Liver (tissue), 9 donors: ENCODE measurements around the gene PATZ1. TPM values are rescaled to one million over a fixed set of nuclear protein-coding genes. Genes with fewer than 3 reads are reported as not detected.

ENCODE experiments used
- DNase-seq: peaks from one replicate; pipeline ENCODE4 v3.0.0-alpha.2; 2017; ENCODE audit warnings: low spot score
- H3K27ac ChIP-seq, 2 donors: one replicate each; pipeline ENCODE4 v1.7.0; 2013; ENCODE audit warnings: inconsistent platforms in 2 of 2, low read length in 2 of 2, control low read depth in 1 of 2, low read depth in 1 of 2, mild to moderate bottlenecking in 1 of 2
- H3K27me3 ChIP-seq, 4 donors: one replicate each; pipeline versions ENCODE4 v1.6.1 to v1.7.0; 2013; ENCODE audit warnings: low read length in 3 of 4, inconsistent platforms in 1 of 4, mild to moderate bottlenecking in 1 of 4, moderate library complexity in 1 of 4; ENCODE audit not compliant: control insufficient read depth in 4 of 4, insufficient read depth in 4 of 4
- H3K36me3 ChIP-seq, 4 donors: one replicate each; pipeline versions ENCODE4 v1.6.1 to v1.7.0; 2013; ENCODE audit warnings: low read length in 3 of 4, mild to moderate bottlenecking in 3 of 4, low read depth in 1 of 4, moderate library complexity in 1 of 4; ENCODE audit not compliant: control insufficient read depth in 4 of 4, insufficient read depth in 3 of 4
- H3K4me1 ChIP-seq, 4 donors: one replicate each; pipeline versions ENCODE4 v1.6.1 to v1.7.0; 2013; ENCODE audit warnings: low read length in 3 of 4, mild to moderate bottlenecking in 3 of 4, moderate library complexity in 1 of 4; ENCODE audit not compliant: control insufficient read depth in 4 of 4, insufficient read depth in 4 of 4
- H3K4me3 ChIP-seq, 3 donors: one replicate each; pipeline versions ENCODE4 v1.6.1 to v1.7.0; 2013; ENCODE audit warnings: low read length in 3 of 3, control low read depth in 1 of 3, low read depth in 1 of 3, mild to moderate bottlenecking in 1 of 3
- H3K9ac ChIP-seq, 2 donors: one replicate each; pipeline ENCODE4 v1.7.0; 2013; ENCODE audit warnings: low read length in 2 of 2, mild to moderate bottlenecking in 2 of 2, moderate library complexity in 2 of 2, control low read depth in 1 of 2, low read depth in 1 of 2
- H3K9me3 ChIP-seq, 4 donors: one replicate each; pipeline versions ENCODE4 v1.6.1 to v1.7.0; 2013; ENCODE audit warnings: low read length in 3 of 4; ENCODE audit not compliant: control insufficient read depth in 4 of 4
- FOXA1 ChIP-seq: IDR thresholded peaks from 2 replicates; pipeline ENCODE4 v1.6.1; 2016; ENCODE audit warnings: antibody characterized with exemption
- FOXA2 ChIP-seq: IDR thresholded peaks from 2 replicates; pipeline ENCODE4 v1.6.1; 2016; ENCODE audit warnings: antibody characterized with exemption
- GABPA ChIP-seq, 2 donors: IDR thresholded peaks in 1 of 2; conservative IDR thresholded peaks in 1 of 2; 2 replicates each; pipeline ENCODE4 v1.6.1; 2016; ENCODE audit warnings: antibody characterized with exemption in 2 of 2, mild to moderate bottlenecking in 1 of 2, moderate library complexity in 1 of 2
- HNF4A ChIP-seq, 2 donors: conservative IDR thresholded peaks; 2 replicates each; pipeline ENCODE4 v1.6.1; 2016; ENCODE audit warnings: antibody characterized with exemption in 2 of 2, mild to moderate bottlenecking in 2 of 2
- JUND ChIP-seq, 2 donors: IDR thresholded peaks; 2 replicates each; pipeline ENCODE4 v1.6.1; 2016; ENCODE audit warnings: antibody characterized with exemption in 2 of 2
- NR2F2 ChIP-seq: IDR thresholded peaks from 2 replicates; pipeline ENCODE4 v1.6.1; 2016; ENCODE audit warnings: antibody characterized with exemption
- RAD21 ChIP-seq, 2 donors: IDR thresholded peaks; 2 replicates each; pipeline ENCODE4 v1.6.1; 2016; ENCODE audit warnings: antibody characterized with exemption in 2 of 2, mild to moderate bottlenecking in 2 of 2
- RXRA ChIP-seq, 2 donors: IDR thresholded peaks; 2 replicates each; pipeline ENCODE4 v1.6.1; 2017 to 2018; ENCODE audit warnings: antibody characterized with exemption in 2 of 2, mild to moderate bottlenecking in 1 of 2
- SP1 ChIP-seq: IDR thresholded peaks from 2 replicates; pipeline ENCODE4 v1.6.1; 2018; ENCODE audit warnings: antibody characterized with exemption, mild to moderate bottlenecking
- YY1 ChIP-seq: IDR thresholded peaks from 2 replicates; pipeline ENCODE4 v1.6.1; 2016; ENCODE audit warnings: antibody characterized with exemption, mild to moderate bottlenecking
- WGBS: extraction: QIAGEN DNeasy Blood & Tissue Kit; methylation state at CpG from one replicate; pipeline ENCODE4 v1.1.7; 2013; 5-methylcytosine and 5-hydroxymethylcytosine counted together
- polyA plus RNA-seq, 2 donors: library from polyadenylated mRNA; stranded (reverse) in 1 of 2; unstranded in 1 of 2; fragments of 200-250 nt in 1 of 2; fragments of >200 nt in 1 of 2; fragmentation: Nextera tagmentation in 1 of 2; extraction: Ambion mirVana in 1 of 2; gene quantifications; one replicate each; pipeline versions ENCODE4 v1.2.1 to v1.2.3, GENCODE V29; 2013 to 2015
- total RNA-seq, 2 donors: library from RNA; depleted of rRNA; stranded (reverse); fragments of >200 nt; gene quantifications; one replicate each; pipeline ENCODE4 v1.2.3, GENCODE V29; 2014
- TF ChIP-seq, protein P1 (sequence below): fragments of 150-350 bp; IDR thresholded peaks from 2 replicates; pipeline ENCODE4 v1.5.1; 2017; ENCODE audit warnings: improper control_type of control experiment, low read depth, low read length; ENCODE audit not compliant: missing input control
- TF ChIP-seq, protein P2 (sequence below): IDR thresholded peaks from 2 replicates; pipeline ENCODE4 v1.6.1; 2016; ENCODE audit warnings: antibody characterized with exemption
- donor health status: healthy.
- donor health status: healthy.
- donor health status: healthy.
- donor health status: healthy.
- donor health status: healthy.

Gene PATZ1, protein sequence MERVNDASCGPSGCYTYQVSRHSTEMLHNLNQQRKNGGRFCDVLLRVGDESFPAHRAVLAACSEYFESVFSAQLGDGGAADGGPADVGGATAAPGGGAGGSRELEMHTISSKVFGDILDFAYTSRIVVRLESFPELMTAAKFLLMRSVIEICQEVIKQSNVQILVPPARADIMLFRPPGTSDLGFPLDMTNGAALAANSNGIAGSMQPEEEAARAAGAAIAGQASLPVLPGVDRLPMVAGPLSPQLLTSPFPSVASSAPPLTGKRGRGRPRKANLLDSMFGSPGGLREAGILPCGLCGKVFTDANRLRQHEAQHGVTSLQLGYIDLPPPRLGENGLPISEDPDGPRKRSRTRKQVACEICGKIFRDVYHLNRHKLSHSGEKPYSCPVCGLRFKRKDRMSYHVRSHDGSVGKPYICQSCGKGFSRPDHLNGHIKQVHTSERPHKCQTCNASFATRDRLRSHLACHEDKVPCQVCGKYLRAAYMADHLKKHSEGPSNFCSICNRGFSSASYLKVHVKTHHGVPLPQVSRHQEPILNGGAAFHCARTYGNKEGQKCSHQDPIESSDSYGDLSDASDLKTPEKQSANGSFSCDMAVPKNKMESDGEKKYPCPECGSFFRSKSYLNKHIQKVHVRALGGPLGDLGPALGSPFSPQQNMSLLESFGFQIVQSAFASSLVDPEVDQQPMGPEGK
- total RNA-seq (10 to 100 TPM; 11.0 to 13.5 TPM), polyA plus RNA-seq (1 to 10 TPM; 3.8 to 9.3 TPM)

DNA sequence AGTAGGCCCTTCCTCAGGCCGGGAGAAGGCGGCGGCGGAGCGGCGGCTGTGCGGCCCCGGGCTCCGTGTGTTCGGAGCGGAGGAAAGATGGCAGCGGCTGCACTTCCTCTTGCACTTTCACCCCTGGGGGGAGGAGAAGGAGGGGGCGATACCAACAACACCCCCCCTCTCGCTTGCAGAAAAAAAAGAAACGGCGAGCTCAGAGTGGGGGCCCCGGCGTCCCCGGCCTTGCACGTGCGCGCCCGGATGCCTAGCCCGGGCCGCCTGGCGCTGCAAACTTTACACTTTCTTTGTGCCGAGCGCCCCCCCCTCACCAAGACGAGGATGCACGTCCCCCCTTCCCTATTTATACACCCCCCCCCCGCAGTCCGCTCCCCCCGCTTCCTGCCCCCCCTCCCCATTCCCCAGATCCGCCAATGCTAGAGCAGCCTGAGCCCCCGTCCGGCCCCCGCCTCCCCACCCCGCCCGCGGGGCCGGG, at the start of gene PATZ1:
Gene PATZ1 (minus strand): TSS at position 92 of the 478 bp plus-strand sequence. CDS start 744 bp downstream, outside the sequence.
- Histone ChIP-seq H3K4me1 (peaks cover 18 to 61% (median 44%) of the 10 kb centered on the region in 4 donors), H3K9me3 (no peaks in the 10 kb centered on the region), H3K4me3 (peak within 1 kb of the TSS; percentile 59 to 91 (median 71)), H3K27ac (peak within 1 kb of the TSS; percentile 78 to 87), H3K27me3 (no peaks in the 10 kb centered on the region), H3K9ac (no peak within 1 kb of the TSS), H3K36me3 (peaks cover 4 to 10% (median 7%) of the 10 kb centered on the region in 4 donors)
- under 1% methylated on average over 41 of the region's 41 CpGs for WGBS
- peak; percentile 66 for DNase-seq
- TF ChIP-seq NR2F2 (peak; percentile 36), RXRA (IDR thresholded peaks at IDR 0.05) (no peak), YY1 (peak; percentile 49), HNF4A (conservative IDR thresholded peaks at IDR 0.05) (peak in 1 of 2 donors; percentile 9), RAD21 (IDR thresholded peaks at IDR 0.05) (no peak), JUND (IDR thresholded peaks at IDR 0.05) (no peak)

DNA sequence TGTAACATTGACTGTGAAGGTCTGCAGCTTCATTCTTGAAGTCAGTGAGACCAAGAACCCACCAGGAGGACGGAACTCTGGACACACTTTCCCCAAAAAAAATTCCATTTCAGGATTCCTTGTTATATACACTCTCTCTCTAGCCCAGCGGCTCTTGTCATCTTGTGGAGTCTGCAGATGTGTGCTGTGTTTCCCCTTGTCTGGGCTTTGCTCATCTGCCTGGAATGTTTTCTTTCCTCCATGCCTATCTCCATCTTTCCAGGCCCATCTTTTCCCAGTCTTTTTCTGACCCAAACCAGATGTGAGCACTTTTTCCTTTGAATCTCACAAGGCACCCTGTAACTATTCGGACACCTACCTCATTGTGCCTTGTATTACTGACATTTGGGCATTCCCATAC, 48.2 kb upstream of the PATZ1 start:
- TF ChIP-seq FOXA2 = no peak
- TF ChIP-seq, protein P1, sequence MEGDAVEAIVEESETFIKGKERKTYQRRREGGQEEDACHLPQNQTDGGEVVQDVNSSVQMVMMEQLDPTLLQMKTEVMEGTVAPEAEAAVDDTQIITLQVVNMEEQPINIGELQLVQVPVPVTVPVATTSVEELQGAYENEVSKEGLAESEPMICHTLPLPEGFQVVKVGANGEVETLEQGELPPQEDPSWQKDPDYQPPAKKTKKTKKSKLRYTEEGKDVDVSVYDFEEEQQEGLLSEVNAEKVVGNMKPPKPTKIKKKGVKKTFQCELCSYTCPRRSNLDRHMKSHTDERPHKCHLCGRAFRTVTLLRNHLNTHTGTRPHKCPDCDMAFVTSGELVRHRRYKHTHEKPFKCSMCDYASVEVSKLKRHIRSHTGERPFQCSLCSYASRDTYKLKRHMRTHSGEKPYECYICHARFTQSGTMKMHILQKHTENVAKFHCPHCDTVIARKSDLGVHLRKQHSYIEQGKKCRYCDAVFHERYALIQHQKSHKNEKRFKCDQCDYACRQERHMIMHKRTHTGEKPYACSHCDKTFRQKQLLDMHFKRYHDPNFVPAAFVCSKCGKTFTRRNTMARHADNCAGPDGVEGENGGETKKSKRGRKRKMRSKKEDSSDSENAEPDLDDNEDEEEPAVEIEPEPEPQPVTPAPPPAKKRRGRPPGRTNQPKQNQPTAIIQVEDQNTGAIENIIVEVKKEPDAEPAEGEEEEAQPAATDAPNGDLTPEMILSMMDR = no peak
- TF ChIP-seq FOXA1 = no peak
- no peak for TF ChIP-seq RXRA (IDR thresholded peaks at IDR 0.05)
- TF ChIP-seq GABPA (IDR thresholded peaks at IDR 0.05 in 1 of 2, conservative IDR thresholded peaks at IDR 0.05 in 1 of 2) = no peak
- TF ChIP-seq SP1 = no peak
- TF ChIP-seq, protein P2, sequence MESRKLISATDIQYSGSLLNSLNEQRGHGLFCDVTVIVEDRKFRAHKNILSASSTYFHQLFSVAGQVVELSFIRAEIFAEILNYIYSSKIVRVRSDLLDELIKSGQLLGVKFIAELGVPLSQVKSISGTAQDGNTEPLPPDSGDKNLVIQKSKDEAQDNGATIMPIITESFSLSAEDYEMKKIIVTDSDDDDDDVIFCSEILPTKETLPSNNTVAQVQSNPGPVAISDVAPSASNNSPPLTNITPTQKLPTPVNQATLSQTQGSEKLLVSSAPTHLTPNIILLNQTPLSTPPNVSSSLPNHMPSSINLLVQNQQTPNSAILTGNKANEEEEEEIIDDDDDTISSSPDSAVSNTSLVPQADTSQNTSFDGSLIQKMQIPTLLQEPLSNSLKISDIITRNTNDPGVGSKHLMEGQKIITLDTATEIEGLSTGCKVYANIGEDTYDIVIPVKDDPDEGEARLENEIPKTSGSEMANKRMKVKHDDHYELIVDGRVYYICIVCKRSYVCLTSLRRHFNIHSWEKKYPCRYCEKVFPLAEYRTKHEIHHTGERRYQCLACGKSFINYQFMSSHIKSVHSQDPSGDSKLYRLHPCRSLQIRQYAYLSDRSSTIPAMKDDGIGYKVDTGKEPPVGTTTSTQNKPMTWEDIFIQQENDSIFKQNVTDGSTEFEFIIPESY = no peak
- TF ChIP-seq HNF4A (conservative IDR thresholded peaks at IDR 0.05) = no peak
- no peaks in the 10 kb centered on the region for H3K27me3 ChIP-seq
- no peaks in the 10 kb centered on the region for H3K36me3 ChIP-seq
- no peak overlapping the region for H3K27ac ChIP-seq
- WGBS = 83% methylated on average over 3 of the region's 3 CpGs
- H3K4me3 ChIP-seq = no peak overlapping the region
- H3K4me1 ChIP-seq = peaks cover 3 to 16% (median 11%) of the 10 kb centered on the region in 4 donors
- DNase-seq = no peak
- no peak overlapping the region for H3K9ac ChIP-seq
- no peaks in the 10 kb centered on the region for H3K9me3 ChIP-seq
